GM12873 (cell line): Measurements from ENCODE around the gene DZIP1L.

Experiments used
- CTCF ChIP-seq: IDR thresholded peaks from 2 replicates; pipeline ENCODE4 v1.5.1; 2012; ENCODE audit warnings: low read depth, mild to moderate bottlenecking, moderate library complexity, low read length, control low read depth; ENCODE audit not compliant: insufficient read depth; ENCODE audit errors: missing control alignments

Gene DZIP1L

GRCh38 chr3:138137861-138138260 lies 22.5 kb upstream of the DZIP1L start:
- no peak for TF ChIP-seq CTCF

GRCh38 chr3:138136201-138136600 lies 20.8 kb upstream of the DZIP1L start:
- no peak for TF ChIP-seq CTCF

GRCh38 chr3:138135833-138136194 lies 20.4 kb upstream of the DZIP1L start:
- no peak for TF ChIP-seq CTCF

- no peak for TF ChIP-seq CTCF
Measured at GRCh38 chr3:138135146-138135832, 19.9 kb upstream of the DZIP1L start.

GRCh38 chr3:138132239-138132638 lies 16.8 kb upstream of the DZIP1L start, which contains the start of gene A4GNT:
A4GNT (minus strand) TSS chr3:138132390; CDS start chr3:138131256, 1,134 bp downstream.
- no peak for TF ChIP-seq CTCF

GRCh38 chr3:138127636-138128365 lies 12.4 kb upstream of the DZIP1L start:
- no peak for TF ChIP-seq CTCF

GRCh38 chr3:138125548-138126221 lies 10.3 kb upstream of the DZIP1L start:
- no peak for TF ChIP-seq CTCF
